Activated CD8-positive, alpha-beta memory T cell treated with anti-CD3 and anti-CD28 coated beads for 48 hours (primary cell): Measurements from ENCODE around the gene SLC17A8.

Experiments
- DNase-seq, 3 experiments: peaks; one replicate each; pipeline ENCODE4 v3.0.0-alpha.2; 2020; ENCODE audit warnings: low read depth in 2 of 3, low spot score in 2 of 3

SLC17A8 gene

DNA sequence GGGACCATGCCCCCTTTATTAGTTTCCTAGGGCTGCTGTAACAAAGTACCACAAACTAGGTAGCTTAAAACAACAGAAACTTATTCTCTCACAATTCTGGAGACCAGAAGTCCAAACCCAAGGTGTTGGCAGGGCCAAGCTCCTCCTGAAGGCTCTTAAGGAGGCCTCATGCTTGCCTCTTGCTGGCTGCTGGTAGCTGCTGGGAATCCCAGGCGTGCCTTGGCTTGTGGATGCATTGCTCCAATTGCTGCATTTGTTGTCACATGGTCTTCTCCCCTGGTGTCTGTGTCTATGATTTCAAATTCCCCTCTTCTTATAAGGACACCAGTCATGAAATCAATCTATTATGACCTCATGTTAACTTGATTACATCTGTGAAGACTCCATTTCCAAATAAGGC lies 11.2 kb downstream of the SLC17A8 start:
- no peak for DNase-seq

DNA sequence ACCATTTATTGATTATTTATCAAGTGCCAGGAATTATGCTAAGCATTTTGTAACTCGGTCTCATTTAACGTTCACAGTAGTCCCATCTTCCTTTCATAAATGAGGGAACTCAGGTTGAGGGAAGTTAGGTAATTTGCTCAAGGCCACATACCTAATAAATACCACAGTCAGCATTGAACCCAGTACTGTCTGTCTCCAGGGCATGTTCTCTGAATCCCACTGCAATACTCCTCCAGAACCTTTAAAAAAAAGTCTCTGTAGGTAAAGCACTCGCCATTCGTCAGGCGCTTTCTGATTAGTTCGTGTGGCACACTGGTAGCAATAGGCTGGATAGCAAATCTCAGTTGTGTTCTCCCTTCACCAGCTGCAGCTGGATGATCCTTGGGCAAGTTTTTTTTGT lies 14.3 kb downstream of the SLC17A8 start:
- no peak for DNase-seq

DNA sequence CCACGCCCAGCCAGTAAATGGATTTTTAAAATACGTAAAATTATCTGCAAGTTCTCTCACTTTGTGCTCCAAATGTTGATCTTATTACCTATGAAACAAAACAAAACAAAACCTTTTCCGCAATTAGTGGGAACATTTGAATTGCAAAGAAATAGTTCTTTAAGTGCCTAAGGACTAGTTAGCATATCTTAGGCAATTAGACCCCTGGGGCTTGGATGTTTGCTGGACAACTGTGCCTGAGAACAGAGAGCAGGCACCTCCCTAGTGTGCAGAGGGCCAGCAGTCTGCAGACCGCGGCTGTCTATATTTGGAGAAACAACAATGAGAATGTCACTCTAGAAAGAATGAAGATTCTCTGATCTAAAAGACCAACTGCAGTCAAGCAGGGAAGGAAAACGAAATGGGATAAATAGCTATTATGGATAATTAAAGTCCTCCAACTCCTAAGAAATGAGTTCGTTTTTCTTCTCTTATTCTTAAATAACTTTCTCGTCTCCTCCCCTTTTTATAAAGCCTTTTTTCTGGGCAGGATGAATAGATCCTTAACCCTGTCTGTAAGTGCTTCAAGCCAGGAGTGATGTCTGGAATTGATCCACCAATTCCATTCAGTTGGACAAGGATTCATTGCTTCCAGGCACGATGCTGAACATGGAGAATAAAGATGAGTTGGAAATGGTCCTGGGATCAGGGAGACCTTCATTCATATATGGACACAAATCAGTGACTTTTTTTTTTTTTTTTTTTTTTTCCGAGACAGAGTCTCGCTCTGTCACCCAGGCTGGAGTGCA lies 16.2 kb downstream of the SLC17A8 start:
- DNase-seq, result no peak

DNA sequence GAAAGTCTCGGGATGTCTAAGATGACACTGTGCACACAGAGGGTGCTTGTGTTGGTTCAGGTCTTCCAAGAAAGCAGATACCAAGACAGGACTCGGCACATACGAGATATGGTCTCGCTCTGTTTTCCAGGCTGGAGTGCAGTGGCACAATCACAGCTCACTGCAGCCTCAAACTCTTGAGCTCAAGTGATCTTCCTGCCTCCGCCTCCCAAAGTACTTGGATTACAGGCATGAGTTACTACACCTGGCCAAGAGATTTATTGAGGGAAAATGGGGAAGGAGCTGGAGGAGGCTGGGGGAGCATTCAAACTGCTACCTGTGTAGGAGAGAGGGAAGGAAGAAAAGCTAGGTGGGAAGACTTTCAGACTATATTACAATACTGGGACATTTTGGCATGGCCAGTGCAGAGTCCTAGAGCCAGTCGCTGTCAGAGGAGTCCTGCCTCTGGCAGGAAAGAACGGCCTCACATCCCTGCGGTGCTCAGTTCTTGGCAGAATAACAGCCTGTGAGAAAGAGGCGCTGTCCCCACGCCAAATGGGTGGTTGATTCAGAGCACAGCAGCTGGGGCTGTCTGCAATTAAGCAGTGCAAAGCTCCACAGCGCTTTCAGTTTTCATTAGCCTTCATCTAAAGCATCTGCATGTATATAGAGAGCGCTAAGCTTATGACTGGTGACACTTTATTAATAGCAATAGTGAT lies 18.3 kb downstream of the SLC17A8 start:
- no peak for DNase-seq

DNA sequence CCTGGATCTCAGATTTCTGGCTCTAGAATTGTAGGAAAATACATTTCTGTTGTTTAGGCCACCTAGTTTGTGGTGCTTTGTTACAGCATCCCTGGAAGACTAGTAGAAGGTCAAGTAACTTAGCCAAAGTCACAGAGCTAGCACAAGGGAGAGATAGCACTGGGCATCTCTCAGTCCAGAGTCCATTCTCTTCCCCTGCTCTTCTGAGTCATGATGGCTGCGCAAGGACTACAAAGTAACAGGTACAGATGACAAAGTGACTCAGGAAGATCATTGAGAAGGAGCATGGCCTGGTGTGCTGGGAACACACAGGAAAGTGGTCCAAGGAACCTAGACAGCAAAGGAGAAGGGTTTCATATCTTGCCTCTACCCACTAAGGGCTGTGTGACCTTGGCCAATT lies 19.3 kb downstream of the SLC17A8 start:
- no peak for DNase-seq

DNA sequence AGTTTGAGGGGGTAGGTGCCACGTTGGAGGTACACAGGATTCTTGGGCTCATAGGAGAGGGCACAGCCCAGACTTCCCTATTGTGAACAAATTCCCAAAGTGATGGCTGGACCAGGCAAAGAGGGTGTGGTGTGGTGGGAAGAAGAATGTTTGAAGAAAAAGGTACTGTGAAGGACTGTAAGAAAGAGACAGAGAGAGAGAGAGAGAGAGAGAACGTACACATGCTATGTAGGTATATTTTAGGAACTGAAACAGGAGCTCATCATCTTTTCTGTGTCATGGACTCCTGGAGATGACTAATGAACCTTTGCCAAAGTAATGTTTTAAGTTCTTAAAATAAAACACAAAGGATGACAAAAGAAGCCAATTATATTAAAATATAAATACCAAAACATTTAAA lies 24.5 kb downstream of the SLC17A8 start:
- DNase-seq, result no peak

DNA sequence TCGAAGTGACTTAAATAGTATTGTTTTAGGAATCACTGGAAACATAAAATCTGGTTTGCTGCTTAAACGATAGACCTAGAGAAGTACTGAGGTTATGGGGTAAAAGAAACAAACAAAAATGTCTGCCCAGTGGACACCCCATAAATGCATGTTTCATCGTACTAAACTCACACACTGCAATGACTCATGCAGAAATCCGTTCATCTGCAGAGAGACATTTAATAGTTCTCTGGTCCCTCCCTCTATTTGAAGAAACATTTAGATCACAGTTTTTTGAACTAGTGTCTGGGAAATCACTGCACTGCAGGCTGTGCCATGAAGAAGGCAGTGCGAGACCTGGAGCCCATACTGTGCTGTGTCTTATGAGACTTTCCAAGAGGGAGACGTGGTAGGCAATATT lies 25.5 kb downstream of the SLC17A8 start:
- no peak for DNase-seq

DNA sequence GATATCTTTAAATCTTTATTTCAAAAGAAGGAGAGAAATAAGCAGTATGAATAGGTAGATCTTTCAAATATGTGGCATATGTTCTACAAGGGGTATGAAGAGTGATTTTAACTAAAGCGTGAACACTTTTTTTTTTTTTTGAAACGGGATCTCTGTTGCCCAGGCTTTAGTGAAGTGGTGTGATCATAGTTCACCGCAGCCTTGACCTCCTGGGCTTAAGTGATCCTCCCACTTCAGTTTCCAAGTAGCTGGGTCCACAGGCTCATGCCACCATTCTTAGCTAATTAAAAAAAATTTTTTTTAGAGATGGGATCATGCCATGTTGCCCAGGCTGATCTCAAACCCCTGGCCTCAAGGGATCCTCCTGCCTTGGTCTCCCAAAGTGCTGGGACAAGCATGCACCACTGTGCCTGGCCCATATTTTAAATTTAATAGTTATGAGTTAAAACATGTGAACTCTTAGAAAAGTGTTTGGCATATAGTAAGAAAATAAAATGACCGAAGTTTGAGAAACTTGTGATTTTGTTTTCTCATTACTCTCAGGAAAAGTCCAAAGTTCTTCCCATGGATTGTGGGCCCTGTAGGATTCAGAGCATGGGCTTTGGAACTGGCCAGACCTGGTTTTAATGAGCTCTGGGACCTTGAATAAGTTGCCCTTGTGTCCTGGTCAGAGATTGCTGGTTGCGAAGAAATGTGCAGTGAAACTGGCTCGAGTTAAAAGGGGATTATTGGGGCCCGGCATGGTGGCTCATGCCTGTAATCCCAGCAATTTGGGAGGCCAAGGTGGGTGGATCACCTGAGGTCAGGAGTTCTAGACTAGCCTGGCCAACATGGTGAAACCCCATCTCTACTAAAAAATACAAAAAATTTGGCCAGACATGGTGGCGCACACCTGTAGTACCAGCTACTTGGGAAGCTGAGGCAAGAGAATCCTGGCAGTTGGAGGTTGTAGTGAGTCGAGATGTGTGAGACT lies 27.0 kb downstream of the SLC17A8 start:
- no peak for DNase-seq

DNA sequence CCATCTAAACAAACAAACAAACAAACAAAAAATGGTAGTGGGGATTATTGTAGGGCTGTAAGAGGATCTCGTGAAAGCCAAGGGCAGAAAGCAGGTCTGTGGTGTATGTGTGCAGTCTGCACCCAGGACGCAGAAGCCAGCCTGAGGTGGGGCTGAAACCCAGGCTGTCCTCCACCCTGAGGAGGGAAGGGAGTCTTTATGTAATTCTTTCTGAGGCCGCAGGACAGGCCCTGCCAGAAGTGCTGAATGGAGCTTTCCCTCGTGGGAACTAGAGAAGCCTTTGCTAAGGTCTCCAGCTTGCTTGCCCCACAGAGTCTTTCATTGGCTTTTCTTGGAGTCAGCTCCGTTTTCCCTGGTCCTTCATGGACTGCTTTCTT lies 27.7 kb downstream of the SLC17A8 start:
- DNase-seq, result no peak

DNA sequence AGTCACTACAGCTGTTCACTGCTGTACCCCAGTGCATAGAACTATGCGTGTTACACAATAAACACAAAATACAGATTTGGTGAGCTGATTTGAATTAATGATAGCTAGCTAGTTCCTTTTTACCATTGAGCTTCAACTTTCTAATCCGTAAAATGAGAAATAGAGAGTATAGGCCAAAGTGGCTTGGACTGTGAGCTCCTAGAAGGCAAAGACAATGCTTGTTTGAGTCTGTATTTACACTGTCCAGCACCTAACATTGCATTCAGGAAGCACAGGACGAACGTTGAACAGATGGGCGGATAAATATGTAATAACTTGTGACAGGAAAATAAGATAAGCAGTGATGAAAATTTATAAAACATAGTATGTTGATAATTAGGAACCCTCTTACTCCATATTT lies 31.5 kb downstream of the SLC17A8 start:
- DNase-seq, result no peak

DNA sequence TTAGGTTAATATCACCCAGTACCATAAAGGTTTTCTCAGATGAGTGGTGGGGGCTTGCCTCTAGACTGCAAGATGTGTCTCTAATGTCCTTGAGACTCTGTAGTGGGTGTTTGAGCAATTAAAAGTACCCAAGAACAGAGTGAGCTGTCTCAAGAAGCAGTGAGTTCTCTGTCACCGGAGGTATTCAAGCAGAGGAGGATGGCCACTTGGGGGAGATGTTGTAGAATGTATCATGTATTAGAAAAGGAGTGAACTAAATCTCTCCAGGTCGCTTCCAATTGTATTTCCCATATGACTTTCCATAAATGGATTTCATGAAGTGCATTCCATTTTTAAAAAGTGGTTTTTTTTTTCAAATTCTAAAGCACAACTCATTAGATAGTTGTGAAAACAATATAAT lies 35.0 kb downstream of the SLC17A8 start:
- DNase-seq, result no peak

DNA sequence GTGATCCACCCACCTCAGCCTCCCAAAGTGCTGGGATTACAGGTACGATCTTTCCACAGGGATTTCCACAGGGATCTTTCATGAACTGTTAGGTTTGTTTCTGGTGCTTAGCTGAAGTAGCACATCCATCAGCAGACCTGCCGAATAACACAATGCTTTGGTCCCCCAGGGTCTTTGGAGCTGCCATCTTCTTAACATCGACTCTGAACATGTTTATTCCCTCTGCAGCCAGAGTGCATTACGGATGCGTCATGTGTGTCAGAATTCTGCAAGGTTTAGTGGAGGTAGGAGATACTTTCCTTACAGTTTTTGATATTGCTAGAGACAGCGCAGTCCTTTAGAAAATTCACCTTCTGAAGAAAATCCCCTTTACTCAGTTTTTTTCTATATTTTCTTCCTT lies 36.3 kb downstream of the SLC17A8 start:
- no peak for DNase-seq

DNA sequence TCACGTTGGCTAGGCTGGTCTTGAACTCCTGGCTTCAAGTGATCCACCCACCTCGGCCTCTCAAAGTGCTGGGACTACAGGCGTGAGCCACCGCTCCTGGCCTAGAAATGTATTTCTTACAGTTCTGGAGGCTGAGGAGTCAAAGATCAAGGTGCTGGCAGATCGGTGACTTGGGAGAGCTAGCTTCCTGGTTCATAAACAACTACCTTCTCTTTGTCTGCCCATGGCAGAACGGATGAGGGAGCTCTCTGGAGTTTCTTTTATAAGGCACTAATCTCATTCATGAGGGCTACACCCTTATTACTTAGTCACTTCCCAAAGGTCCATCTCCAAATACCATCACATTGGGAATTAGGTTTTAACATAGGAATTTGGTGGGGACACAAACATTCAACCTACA lies 38.9 kb downstream of the SLC17A8 start:
- no peak for DNase-seq

DNA sequence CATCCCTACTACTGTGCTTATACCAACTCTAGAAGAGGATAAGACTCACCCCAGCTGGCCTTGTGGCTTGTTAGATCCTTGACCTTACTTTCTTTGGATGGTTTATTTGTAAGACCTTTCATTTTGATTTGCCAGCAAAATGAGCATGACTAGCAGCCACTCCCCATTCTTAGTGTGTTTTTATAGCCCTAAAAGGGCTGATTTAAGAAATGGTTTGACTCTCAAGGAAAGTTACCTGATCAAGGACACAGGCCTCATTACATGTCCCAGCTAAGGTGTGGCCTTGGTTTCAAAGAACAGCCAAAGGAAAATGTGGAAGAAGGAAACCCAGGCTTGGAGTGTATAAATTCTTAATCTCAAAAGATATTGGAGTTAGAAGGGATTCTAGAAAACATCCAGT lies 41.4 kb downstream of the SLC17A8 start:
- no peak for DNase-seq

DNA sequence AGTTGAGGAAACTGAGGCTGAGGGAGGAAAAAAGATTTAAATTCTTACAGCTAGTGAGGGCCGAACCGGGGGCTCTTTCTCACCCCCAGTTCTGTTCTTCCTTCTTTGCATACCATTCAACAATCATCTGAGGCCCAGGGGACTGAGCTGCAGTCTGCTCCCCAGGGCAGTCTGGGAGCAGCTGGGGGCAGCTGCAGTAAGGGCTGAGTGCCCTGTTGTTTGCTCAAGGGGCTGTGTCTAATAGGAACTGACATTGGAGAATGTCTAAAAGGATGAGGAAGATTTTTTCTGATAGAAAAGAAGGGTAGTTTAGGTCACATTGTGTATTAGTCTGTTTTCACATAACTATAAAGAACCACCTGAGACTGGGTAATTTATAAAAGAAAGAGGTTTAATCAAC lies 42.2 kb downstream of the SLC17A8 start:
- no peak for DNase-seq

DNA sequence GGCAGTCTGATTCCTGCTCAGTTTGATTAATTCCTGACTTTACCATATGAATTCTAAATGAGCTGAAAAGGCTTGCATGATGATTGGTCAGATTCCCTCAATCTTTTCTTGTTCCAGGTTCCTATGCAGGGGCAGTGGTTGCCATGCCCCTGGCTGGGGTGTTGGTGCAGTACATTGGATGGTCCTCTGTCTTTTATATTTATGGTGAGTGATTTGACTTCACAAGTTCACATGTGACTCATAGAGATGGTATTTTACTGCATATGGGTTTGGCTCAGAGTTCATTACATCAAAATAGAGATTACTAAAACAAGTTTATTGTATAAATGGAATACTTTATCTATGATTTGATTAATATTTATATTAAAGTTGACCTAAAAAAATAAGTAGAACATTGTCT lies 44.8 kb downstream of the SLC17A8 start:
- DNase-seq, result no peak

DNA sequence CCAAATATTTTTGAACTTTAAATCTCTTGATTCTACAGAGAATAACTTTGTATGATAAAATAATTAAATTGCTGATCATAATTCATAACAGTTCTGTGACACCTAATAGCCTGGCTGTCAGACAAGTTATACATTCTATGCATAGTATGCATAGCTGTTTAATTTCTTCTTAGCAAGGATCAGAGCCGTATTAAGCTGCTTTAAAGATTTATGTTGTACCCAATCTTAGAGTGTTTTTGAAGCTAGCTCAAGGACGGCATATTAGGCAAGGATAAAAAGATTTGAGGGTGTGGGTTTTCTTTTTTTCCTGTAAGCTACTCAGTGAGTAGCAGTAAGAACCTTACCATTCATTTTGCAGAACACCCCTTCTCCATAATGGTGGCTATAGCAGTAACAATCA lies 45.9 kb downstream of the SLC17A8 start:
- no peak for DNase-seq

DNA sequence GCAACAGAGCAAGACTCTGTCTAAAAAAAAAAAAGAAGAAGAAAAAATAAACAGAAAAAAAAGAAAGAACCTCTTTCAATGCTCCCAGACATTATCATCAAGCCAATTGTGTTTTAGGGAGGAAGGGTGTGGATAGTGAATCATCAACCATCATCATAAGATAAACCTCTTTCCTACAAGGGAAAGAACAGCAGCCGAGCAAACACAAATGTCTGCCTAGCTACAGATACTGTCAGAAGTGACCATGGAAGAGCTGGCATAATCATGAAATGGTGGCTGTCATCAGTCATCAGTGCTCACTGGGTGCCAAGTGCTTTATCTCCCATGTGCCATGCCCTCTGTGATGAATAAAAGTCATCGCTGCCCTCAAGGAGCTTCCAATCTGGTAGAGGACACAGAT lies 46.6 kb downstream of the SLC17A8 start:
- no peak for DNase-seq

DNA sequence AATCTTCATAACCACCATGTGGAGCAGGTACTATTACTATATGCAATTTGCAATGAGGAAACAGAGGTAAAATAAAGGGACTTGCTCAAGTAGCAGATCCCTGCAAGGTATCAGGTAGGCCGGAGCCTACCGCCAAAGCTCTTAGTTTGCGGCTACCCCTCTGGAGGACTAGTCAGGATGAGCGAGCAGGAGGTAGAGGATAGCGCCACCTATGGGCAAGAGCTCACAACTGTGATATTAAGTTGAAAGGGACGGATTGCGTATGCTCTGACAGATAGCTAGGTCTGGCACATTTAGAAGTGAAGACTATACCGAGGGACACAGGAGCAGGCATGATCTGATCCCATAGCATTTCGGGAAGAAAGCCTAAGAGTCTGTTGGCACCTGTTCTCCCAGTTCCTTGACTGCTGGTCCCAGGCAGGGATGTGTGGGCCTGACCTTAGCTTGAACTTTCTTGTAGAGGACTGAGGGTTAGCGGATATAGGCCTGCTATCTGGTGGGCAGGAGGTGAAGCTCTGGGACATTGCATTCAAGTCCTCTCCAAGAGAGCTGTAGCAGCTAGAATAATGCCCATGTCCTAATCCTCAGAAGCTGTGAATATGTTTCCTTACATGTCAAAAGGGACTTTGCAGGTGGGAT lies 48.0 kb downstream of the SLC17A8 start:
- peak in 2 of 3 experiments; percentile 1 to 5 for DNase-seq

DNA sequence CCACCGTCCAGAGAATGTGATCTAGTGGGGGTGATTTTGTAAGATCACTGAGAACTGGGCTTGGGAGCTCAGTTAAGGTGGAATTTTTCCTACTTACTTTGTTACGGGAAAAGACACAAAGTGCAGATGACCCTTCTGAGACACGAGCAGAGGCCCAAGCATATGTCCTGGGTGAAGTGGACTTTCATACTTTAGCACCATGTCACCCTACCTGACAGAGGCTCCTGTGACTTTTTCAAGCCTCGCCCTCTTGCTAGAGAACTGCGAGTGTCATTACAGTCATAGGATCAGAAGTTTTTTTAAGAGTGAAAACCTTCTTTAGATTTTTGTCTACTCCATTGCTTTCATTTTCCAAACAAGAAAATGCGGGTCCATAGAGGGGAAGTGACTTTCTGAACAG lies 56.1 kb downstream of the SLC17A8 start:
- DNase-seq, result no peak

DNA sequence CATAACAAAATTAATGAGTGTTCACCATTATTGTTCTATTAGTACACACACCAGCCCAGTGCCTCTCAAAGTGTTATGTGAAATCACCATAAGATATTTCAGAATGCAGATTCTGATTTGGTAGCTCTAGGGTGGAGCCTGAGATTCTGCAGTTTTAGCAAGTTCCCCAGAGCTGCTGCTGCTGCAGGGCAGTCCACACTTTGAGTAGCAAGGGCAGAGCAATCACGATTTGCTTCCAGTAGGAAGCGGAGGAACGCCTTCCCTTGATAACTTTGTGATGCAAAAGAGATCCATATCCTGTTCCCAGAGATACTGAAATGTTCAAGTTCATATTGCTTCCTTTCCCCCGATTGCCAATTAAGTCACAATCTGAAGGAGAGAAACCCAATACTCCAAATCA lies 57.9 kb downstream of the SLC17A8 start:
- no peak for DNase-seq
